HUES64 (cell line): ENCODE measurements around the gene WBP1.
A peak's percentile ranks its signal among the peaks of the same experiment; 100 is the strongest.
"Not testable (repeated sequence)": the region's sequence is repeated elsewhere in the genome, so short reads cannot be mapped to it uniquely, and the experiment has no call there.

Experiments
- H3K27ac ChIP-seq: 2 replicates; pipeline ENCODE4 v1.7.0; 2013; ENCODE audit warnings: low read depth, low read length, inconsistent platforms
- H3K27me3 ChIP-seq: 2 replicates; pipeline ENCODE4 v1.6.1; 2013; ENCODE audit warnings: mild to moderate bottlenecking, low read length; ENCODE audit not compliant: insufficient read depth
- H3K36me3 ChIP-seq: 2 replicates; pipeline ENCODE4 v1.6.1; 2013; ENCODE audit warnings: mild to moderate bottlenecking, low read length; ENCODE audit not compliant: insufficient read depth
- H3K4me1 ChIP-seq: 2 replicates; pipeline ENCODE4 v1.6.1; 2013; ENCODE audit warnings: mild to moderate bottlenecking, low read length, moderate library complexity; ENCODE audit not compliant: insufficient read depth
- H3K4me3 ChIP-seq: 2 replicates; pipeline ENCODE4 v1.5.1; 2013; ENCODE audit warnings: mild to moderate bottlenecking, low read length, moderate library complexity
- H3K9ac ChIP-seq: 2 replicates; pipeline ENCODE4 v1.6.1; 2013; ENCODE audit warnings: mild to moderate bottlenecking, low read depth, low read length
- H3K9me3 ChIP-seq: 2 replicates; pipeline ENCODE4 v1.6.1; 2013; ENCODE audit warnings: low read depth, low read length; ENCODE audit not compliant: insufficient read depth
- WGBS: fragments of 150-250, 120-280 bp; methylation state at CpG from one replicate; pipeline ENCODE4 v1.1.7; 2013; ENCODE audit warnings: missing lambda C conversion rate; 5-methylcytosine and 5-hydroxymethylcytosine counted together

Gene WBP1

DNA sequence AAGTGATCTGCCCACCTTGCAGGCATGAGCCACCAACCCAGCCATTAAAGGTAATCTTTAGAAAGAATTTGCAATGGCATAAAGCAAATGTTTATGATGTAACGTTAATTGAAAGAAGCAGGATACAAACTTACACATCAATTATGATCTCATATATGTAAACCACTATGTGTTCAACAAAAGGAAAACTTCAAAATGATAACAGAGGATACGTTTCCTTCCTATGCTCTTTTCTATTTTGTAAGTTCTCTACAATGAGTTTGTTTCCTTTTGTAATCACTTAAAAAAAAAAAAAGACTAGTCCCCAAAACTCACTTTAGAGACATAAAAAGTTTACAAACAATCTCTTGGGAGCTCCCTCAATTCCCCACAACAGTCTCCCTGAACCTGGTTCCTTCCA lies 38.2 kb upstream of the WBP1 start:
- 100% methylated on average over 1 of the region's 2 CpGs for WGBS
- no peaks in the 10 kb centered on the region for H3K9me3 ChIP-seq
- no peak overlapping the region for H3K4me3 ChIP-seq
- H3K9ac ChIP-seq = no peak overlapping the region
- H3K27me3 ChIP-seq = peaks cover 5% of the 10 kb centered on the region
- H3K4me1 ChIP-seq = no peaks in the 10 kb centered on the region
- H3K27ac ChIP-seq = no peak overlapping the region
- peaks cover 6% of the 10 kb centered on the region for H3K36me3 ChIP-seq

- 0 out of 2 replicates have a peak overlapping the region, but pooled peaks have one; percentile 63 for H3K9ac ChIP-seq
- H3K27ac ChIP-seq, H3K4me1 ChIP-seq, H3K27me3 ChIP-seq, H3K9me3 ChIP-seq: not testable (repeated sequence)
- peaks cover 12% of the 10 kb centered on the region for H3K36me3 ChIP-seq
- H3K4me3 ChIP-seq = peak overlapping the region; percentile 86
- 86% methylated on average over 19 of the region's 19 CpGs for WGBS
Observed at GRCh38 chr2:74420443-74421103, 37.7 kb upstream of the WBP1 start.

DNA sequence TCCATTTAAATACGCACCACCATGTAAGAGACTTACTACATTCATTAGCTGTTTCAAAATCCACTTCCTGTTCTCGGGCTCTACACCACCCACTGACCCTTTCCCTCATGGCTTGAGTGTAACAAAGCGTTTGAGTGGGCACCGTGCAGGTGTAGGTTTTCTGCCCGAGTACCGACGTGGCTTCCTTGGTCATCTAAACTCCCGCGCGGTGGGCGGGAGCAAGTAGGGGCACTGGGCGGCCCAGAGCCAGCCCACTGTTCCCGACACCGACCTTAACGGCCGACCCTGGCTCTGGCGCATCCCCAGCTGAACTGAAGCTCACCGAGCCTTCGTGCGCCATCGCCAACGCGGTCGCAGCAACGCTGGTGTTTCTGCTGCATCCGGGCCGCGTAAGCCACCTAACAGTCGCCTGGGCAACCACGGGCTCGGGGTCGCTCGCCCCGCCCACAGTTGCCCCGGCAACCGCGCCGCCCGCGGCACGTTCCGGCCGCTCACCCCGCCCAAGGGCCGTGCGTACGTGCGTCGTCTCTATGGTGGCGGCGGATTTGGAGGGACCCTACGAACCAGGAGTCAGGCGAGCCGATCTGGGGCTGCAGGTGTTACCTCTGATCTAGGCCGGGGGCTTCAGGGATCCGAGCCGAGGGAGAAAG lies 36.9 kb upstream of the WBP1 start, which contains the start of the genes C2orf81 and WDR54:
Gene C2orf81, minus strand, starts transcription at position 399 of the 650 bp plus-strand sequence. Its CDS starts 59 bp downstream, at position 340.
Gene WDR54, plus strand, starts transcription at position 510 of the 650 bp plus-strand sequence. CDS start 424 bp downstream, outside the sequence.
- no peaks in the 10 kb centered on the region for H3K9me3 ChIP-seq
- H3K27ac ChIP-seq = peak within 1 kb of the TSS; percentile 58
- H3K4me3 ChIP-seq = peak within 1 kb of the TSS; percentile 86
- 2% methylated on average over 57 of the region's 57 CpGs for WGBS
- peaks cover 5% of the 10 kb centered on the region; the same call in 1 of the 2 replicates for H3K27me3 ChIP-seq
- peak within 1 kb of the TSS; percentile 75 for H3K9ac ChIP-seq
- no peaks in the 10 kb centered on the region for H3K4me1 ChIP-seq
- peaks cover 19% of the 10 kb centered on the region for H3K36me3 ChIP-seq

- no peak overlapping the region for H3K9ac ChIP-seq
Observed at GRCh38 chr2:74423231-74424095, 34.8 kb upstream of the WBP1 start.

GRCh38 chr2:74424139-74424992 lies 33.9 kb upstream of the WBP1 start:
- Histone ChIP-seq H3K27me3 (peaks cover 5% of the 10 kb centered on the region; the same call in 1 of the 2 replicates), H3K9me3 (no peaks in the 10 kb centered on the region), H3K27ac (no peak overlapping the region), H3K4me3 (no peak overlapping the region), H3K9ac (no peak overlapping the region), H3K4me1 (no peaks in the 10 kb centered on the region), H3K36me3 (peaks cover 49% of the 10 kb centered on the region)
- 88% methylated on average over 5 of the region's 5 CpGs for WGBS

More at GRCh38 chr2:74423231-74424095, 34.8 kb upstream of the WBP1 start:
- H3K4me1 ChIP-seq = no peaks in the 10 kb centered on the region
- H3K27me3 ChIP-seq = peaks cover 5% of the 10 kb centered on the region; the same call in 1 of the 2 replicates
- no peak overlapping the region for H3K4me3 ChIP-seq
- peaks cover 40% of the 10 kb centered on the region for H3K36me3 ChIP-seq
- H3K9me3 ChIP-seq = no peaks in the 10 kb centered on the region
- H3K27ac ChIP-seq = no peak overlapping the region
- WGBS = 83% methylated on average over 9 of the region's 9 CpGs

GRCh38 chr2:74424995-74425406 lies 33.2 kb upstream of the WBP1 start:
- Histone ChIP-seq H3K4me3 (no peak overlapping the region), H3K36me3 (peaks cover 56% of the 10 kb centered on the region), H3K4me1 (no peaks in the 10 kb centered on the region), H3K27ac (no peak overlapping the region), H3K9ac (no peak overlapping the region), H3K27me3 (peaks cover 5% of the 10 kb centered on the region; the same call in 1 of the 2 replicates), H3K9me3 (no peaks in the 10 kb centered on the region)
- WGBS = 90% methylated on average over 5 of the region's 5 CpGs

DNA sequence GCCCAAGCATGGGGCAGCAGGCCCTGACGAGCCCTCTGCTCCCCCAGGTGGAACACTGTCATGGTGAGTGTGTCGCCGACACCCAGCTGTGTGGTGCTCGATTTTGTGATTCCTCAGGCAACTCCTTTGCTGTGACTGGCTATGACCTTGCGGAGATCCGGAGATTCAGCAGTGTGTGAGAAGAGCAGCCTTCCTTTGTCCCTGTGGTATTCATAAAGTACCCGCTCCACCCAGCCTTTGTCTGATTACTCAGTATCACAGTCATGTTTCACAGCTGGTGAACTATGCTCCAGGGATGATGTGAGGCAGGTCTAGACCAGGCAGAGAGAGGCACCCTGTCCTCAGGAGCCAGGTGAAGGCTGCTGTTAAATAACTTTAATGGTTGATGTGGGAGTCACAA lies 32.7 kb upstream of the WBP1 start:
- Histone ChIP-seq H3K9me3 (no peaks in the 10 kb centered on the region), H3K27me3 (peaks cover 1% of the 10 kb centered on the region; the same call in 1 of the 2 replicates), H3K4me3 (no peak overlapping the region), H3K27ac (no peak overlapping the region), H3K9ac (no peak overlapping the region), H3K36me3 (peaks cover 61% of the 10 kb centered on the region), H3K4me1 (no peaks in the 10 kb centered on the region)
- WGBS = 89% methylated on average over 7 of the region's 7 CpGs

DNA sequence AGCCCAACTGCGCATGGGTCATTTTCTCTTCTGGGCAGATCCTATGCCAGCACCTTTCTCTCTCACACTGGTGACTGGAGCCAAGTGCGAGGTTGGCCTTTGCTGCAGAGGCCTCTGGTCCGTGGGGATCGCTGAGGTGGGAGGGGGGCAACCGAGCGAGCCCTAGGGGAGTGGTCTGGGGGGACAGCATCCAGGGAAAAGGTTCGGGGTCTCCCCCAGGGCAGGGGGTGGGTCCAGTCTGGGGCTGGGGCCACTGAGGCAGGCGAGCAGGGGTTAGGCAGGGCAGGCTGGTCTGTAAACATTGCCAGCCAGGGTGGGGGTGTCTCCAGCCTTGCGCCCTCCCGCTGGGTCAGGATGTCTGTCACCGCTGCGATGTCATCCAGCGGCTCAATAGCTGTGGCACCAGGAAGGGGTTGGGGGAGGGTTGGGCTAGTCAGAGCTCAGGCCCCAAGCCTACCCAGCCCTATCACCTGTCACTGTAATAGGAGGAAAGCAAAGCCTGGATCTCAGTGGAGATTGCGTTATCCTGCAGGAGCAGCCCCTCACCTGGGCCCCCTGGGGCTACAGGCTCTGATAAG lies 32.0 kb upstream of the WBP1 start:
- Histone ChIP-seq H3K9me3 (no peaks in the 10 kb centered on the region), H3K4me1 (no peaks in the 10 kb centered on the region), H3K36me3 (peaks cover 69% of the 10 kb centered on the region), H3K4me3 (no peak overlapping the region), H3K27ac (no peak overlapping the region), H3K27me3 (no peaks in the 10 kb centered on the region), H3K9ac (no peak overlapping the region)
- 84% methylated on average over 14 of the region's 14 CpGs for WGBS

DNA sequence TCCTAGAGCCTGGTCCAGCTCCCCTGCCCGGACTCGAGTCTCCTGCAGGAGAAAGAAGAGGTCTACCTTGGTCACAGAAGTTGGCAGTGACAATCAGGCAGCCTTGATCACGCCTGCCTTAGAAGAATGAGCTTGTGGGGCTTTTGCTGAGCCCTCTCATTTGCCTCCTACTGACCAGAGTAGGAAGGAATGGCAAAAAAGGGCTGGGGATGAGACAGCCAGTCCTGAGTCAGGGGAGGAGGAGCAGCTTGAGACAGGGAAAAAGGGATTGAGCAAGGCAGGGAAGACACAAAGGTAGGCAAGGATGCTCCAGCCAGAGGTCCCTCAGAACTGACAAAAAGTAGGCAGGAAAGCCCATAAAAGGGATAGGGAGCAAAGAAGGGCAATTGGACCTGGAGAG lies 30.7 kb upstream of the WBP1 start:
- no peak overlapping the region for H3K27ac ChIP-seq
- H3K27me3 ChIP-seq = no peaks in the 10 kb centered on the region
- WGBS = 86% methylated on average over 3 of the region's 3 CpGs
- no peak overlapping the region for H3K9ac ChIP-seq
- H3K4me3 ChIP-seq = no peak overlapping the region
- H3K9me3 ChIP-seq = no peaks in the 10 kb centered on the region
- no peaks in the 10 kb centered on the region for H3K4me1 ChIP-seq
- H3K36me3 ChIP-seq = peaks cover 81% of the 10 kb centered on the region

DNA sequence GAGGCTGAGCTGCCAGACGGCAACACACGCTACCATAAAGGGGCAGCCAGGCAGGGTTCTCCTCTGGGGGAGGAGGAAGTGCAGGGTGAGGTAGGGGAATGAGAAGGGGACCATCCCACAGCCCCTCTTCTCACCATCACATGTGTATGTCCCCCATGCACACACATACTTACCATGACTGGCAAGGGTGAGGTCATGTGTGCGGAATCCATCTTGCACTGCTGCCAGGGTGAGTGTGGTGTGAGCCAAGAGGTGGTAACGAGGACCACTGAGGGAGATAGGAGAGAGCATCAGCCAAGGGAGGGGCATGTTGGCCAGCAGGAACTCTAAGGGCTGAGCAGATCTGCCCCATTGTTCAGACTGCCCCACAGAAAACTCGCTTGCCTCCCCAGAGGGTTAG lies 29.6 kb upstream of the WBP1 start:
- H3K9me3 ChIP-seq = no peaks in the 10 kb centered on the region
- WGBS = 96% methylated on average over 5 of the region's 5 CpGs
- no peak overlapping the region for H3K4me3 ChIP-seq
- no peaks in the 10 kb centered on the region for H3K27me3 ChIP-seq
- H3K9ac ChIP-seq = no peak overlapping the region
- H3K27ac ChIP-seq = no peak overlapping the region
- H3K4me1 ChIP-seq = no peaks in the 10 kb centered on the region
- peaks cover 84% of the 10 kb centered on the region for H3K36me3 ChIP-seq
